GM23338 (cell line): ENCODE results near the gene PERP. TPM values are rescaled to one million over a fixed set of nuclear protein-coding genes. Genes with fewer than 3 reads are reported as not detected.

Source experiments
- ATAC-seq: fragments of 200-7000 bp; cut with Tn5 transposase; 3 replicates; pipeline ENCODE4 v1.9.1; 2020
- DNase-seq: peaks from one replicate; pipeline ENCODE4 v3.0.0-alpha.2; 2015; ENCODE audit warnings: low spot score
- H2AFZ ChIP-seq: fragments of 200-600 bp; sonication (generic); 2 replicates; pipeline ENCODE4 v1.8.0; 2016; ENCODE audit warnings: antibody characterized with exemption, mild to moderate bottlenecking, moderate library complexity
- H3F3A ChIP-seq: fragments of 200-600 bp; sonication (generic); replicated peaks from 2 replicates; pipeline ENCODE4 v1.8.0; 2017; ENCODE audit warnings: antibody characterized with exemption, mixed run types, low read depth
- H3K27ac ChIP-seq: fragments of 200-600 bp; sonication (generic); 2 replicates; pipeline ENCODE4 v1.6.1; 2016; ENCODE audit warnings: low read depth
- H3K27me3 ChIP-seq: fragments of 200-600 bp; sonication (generic); 2 replicates; pipeline ENCODE4 v1.8.0; 2016; ENCODE audit warnings: mild to moderate bottlenecking, mixed run types, moderate library complexity; ENCODE audit not compliant: insufficient read depth
- H3K36me3 ChIP-seq: fragments of 200-600 bp; sonication (generic); 2 replicates; pipeline ENCODE4 v1.8.0; 2016; ENCODE audit warnings: mild to moderate bottlenecking; ENCODE audit not compliant: insufficient read depth
- H3K4me1 ChIP-seq: fragments of 200-600 bp; sonication (generic); 2 replicates; pipeline ENCODE4 v1.8.0; 2016; ENCODE audit warnings: mild to moderate bottlenecking, moderate library complexity; ENCODE audit not compliant: insufficient read depth
- H3K4me2 ChIP-seq: fragments of 200-600 bp; sonication (generic); 2 replicates; pipeline ENCODE4 v1.7.1; 2017; ENCODE audit warnings: mixed run types
- H3K4me3 ChIP-seq: fragments of 200-600 bp; sonication (generic); 2 replicates; pipeline ENCODE4 v1.6.1; 2016; ENCODE audit warnings: mixed run types
- H3K79me2 ChIP-seq: fragments of 200-600 bp; sonication (generic); replicated peaks from 2 replicates; pipeline ENCODE4 v1.8.0; 2017; ENCODE audit warnings: mild to moderate bottlenecking; ENCODE audit not compliant: insufficient read depth
- H3K9me2 ChIP-seq: fragments of 200-600 bp; sonication (generic); 2 replicates; pipeline ENCODE4 v1.8.0; 2017; ENCODE audit not compliant: insufficient read depth
- H4K20me1 ChIP-seq: fragments of 200-600 bp; sonication (generic); replicated peaks from 2 replicates; pipeline ENCODE4 v1.8.0; 2017; ENCODE audit warnings: mild to moderate bottlenecking; ENCODE audit not compliant: insufficient read depth
- H3K27ac Mint-ChIP-seq: 2 replicates; pipeline ENCODE4 v1.8.0; 2020; ENCODE audit warnings: inconsistent platforms, mild to moderate bottlenecking, moderate library complexity, mixed read lengths
- H3K27me3 Mint-ChIP-seq: 3 replicates; pipeline ENCODE4 v1.8.0; 2022; ENCODE audit warnings: low read depth, mild to moderate bottlenecking, moderate library complexity, mixed read lengths, inconsistent platforms; ENCODE audit not compliant: insufficient read depth, poor library complexity
- H3K36me3 Mint-ChIP-seq: 3 replicates; pipeline ENCODE4 v1.8.0; 2021; ENCODE audit warnings: low read depth, mild to moderate bottlenecking, inconsistent platforms, moderate library complexity, mixed read lengths
- H3K4me1 Mint-ChIP-seq: 3 replicates; pipeline ENCODE4 v1.8.0; 2020; ENCODE audit warnings: mild to moderate bottlenecking, inconsistent platforms, mixed read lengths
- H3K4me3 Mint-ChIP-seq: 3 replicates; pipeline ENCODE4 v1.8.0; 2021; ENCODE audit warnings: moderate library complexity, mild to moderate bottlenecking, inconsistent platforms, mixed read lengths
- H3K9me3 Mint-ChIP-seq: 3 replicates; pipeline ENCODE4 v1.8.0; 2020; ENCODE audit warnings: moderate library complexity, mild to moderate bottlenecking, inconsistent platforms, mixed read lengths
- CREB1 ChIP-seq: fragments of 250-450 bp; sonication (Bioruptor Pico); IDR thresholded peaks from 2 replicates; pipeline ENCODE4 v1.5.0; 2020; ENCODE audit warnings: low read depth, mild to moderate bottlenecking, moderate library complexity
- ETS1 ChIP-seq: IDR thresholded peaks from 2 replicates; pipeline ENCODE4 v1.6.1; 2016; ENCODE audit warnings: antibody characterized with exemption
- JUNB ChIP-seq: IDR thresholded peaks from one replicate; pipeline ENCODE4 v1.6.1; 2016; ENCODE audit warnings: antibody characterized with exemption; ENCODE audit not compliant: unreplicated experiment
- NANOG ChIP-seq: IDR thresholded peaks from 2 replicates; pipeline ENCODE4 v1.6.1; 2016; ENCODE audit warnings: antibody characterized with exemption, borderline replicate concordance
- ZNF114 ChIP-seq: fragments of 250-450 bp; sonication (Bioruptor Pico); IDR thresholded peaks from 2 replicates; pipeline ENCODE4 v1.5.0; 2020; ENCODE audit warnings: mild to moderate bottlenecking, moderate library complexity
- ZNF462 ChIP-seq: fragments of 250-450 bp; sonication (Bioruptor Pico); IDR thresholded peaks from 2 replicates; pipeline ENCODE4 v1.5.0; 2020; ENCODE audit warnings: mild to moderate bottlenecking, moderate library complexity
- polyA plus RNA-seq: library from polyadenylated mRNA; unstranded; fragments of >200 nt; fragmentation: Nextera tagmentation; extraction: Ambion mirVana; gene quantifications from 2 replicates; pipeline ENCODE4 v1.2.1, GENCODE V29; 2016
- total RNA-seq: library from RNA; depleted of rRNA; stranded (reverse); fragments of >200 nt; shearing (Covaris generic); gene quantifications from 2 replicates; pipeline ENCODE4 v1.2.3, GENCODE V29; 2014
- TF ChIP-seq, protein P1 (sequence below), 2 experiments: fragments of 200-600 bp in 1 of 2; sonication (generic) in 1 of 2; conservative IDR thresholded peaks; 2 replicates each; pipeline versions ENCODE4 v1.5.1 to v1.6.1; 2016 to 2017; ENCODE audit warnings: antibody characterized with exemption in 2 of 2, low read depth in 2 of 2, mild to moderate bottlenecking in 2 of 2, moderate library complexity in 1 of 2

PERP gene
- total and polyA plus RNA-seq, 2 experiments from 2014 or later = 23.7 to 28.4 TPM

- no peak overlapping the region for H3K4me3 ChIP-seq
- peaks cover 11% of the 10 kb centered on the region; the same call in 1 of the 2 replicates for H3K9me2 ChIP-seq
- Mint-ChIP-seq H3K27ac (no peak overlapping the region), H3K4me1 (no peaks in the 10 kb centered on the region), H3K36me3 (peaks cover 22% of the 10 kb centered on the region), H3K27me3 (peaks cover 6% of the 10 kb centered on the region), H3K4me3 (no peak overlapping the region), H3K9me3 (peaks cover 33% of the 10 kb centered on the region)
- H3K27ac ChIP-seq = no peak overlapping the region
- H3F3A ChIP-seq = no peaks in the 10 kb centered on the region
- TF ChIP-seq, protein P1, sequence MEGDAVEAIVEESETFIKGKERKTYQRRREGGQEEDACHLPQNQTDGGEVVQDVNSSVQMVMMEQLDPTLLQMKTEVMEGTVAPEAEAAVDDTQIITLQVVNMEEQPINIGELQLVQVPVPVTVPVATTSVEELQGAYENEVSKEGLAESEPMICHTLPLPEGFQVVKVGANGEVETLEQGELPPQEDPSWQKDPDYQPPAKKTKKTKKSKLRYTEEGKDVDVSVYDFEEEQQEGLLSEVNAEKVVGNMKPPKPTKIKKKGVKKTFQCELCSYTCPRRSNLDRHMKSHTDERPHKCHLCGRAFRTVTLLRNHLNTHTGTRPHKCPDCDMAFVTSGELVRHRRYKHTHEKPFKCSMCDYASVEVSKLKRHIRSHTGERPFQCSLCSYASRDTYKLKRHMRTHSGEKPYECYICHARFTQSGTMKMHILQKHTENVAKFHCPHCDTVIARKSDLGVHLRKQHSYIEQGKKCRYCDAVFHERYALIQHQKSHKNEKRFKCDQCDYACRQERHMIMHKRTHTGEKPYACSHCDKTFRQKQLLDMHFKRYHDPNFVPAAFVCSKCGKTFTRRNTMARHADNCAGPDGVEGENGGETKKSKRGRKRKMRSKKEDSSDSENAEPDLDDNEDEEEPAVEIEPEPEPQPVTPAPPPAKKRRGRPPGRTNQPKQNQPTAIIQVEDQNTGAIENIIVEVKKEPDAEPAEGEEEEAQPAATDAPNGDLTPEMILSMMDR (conservative IDR thresholded peaks at IDR 0.05; ENCODE audit: low read depth in 2 of 2) = no peak
- TF ChIP-seq JUNB = no peak
- TF ChIP-seq ZNF462 = no peak
- no peak for TF ChIP-seq ZNF114 (CRISPR knock-in tag)
- TF ChIP-seq NANOG = no peak
- no peak for TF ChIP-seq CREB1
- no peak for TF ChIP-seq ETS1
- H2AFZ ChIP-seq = no peak overlapping the region
- DNase-seq (no peak), ATAC-seq (no peak)
- H3K79me2 ChIP-seq = no peaks in the 10 kb centered on the region
- no peaks in the 10 kb centered on the region for H3K36me3 ChIP-seq
- no peaks in the 10 kb centered on the region for H4K20me1 ChIP-seq
- H3K4me1 ChIP-seq = no peaks in the 10 kb centered on the region
- no peak overlapping the region for H3K4me2 ChIP-seq
- H3K27me3 ChIP-seq = no peaks in the 10 kb centered on the region
Measured at GRCh38 chr6:138078491-138078890, 28.7 kb downstream of the PERP start.
